GM19240 (cell line): ENCODE results near the gene FOCAD.

ENCODE experiments used
- DNase-seq: peaks from one replicate; pipeline ENCODE4 v3.0.0; 2011; ENCODE audit warnings: low spot score; ENCODE audit not compliant: insufficient read length

The FOCAD gene

GRCh38 chr9:20734275-20734674 lies 50.2 kb downstream of the FOCAD start:
- no peak for DNase-seq

DNA sequence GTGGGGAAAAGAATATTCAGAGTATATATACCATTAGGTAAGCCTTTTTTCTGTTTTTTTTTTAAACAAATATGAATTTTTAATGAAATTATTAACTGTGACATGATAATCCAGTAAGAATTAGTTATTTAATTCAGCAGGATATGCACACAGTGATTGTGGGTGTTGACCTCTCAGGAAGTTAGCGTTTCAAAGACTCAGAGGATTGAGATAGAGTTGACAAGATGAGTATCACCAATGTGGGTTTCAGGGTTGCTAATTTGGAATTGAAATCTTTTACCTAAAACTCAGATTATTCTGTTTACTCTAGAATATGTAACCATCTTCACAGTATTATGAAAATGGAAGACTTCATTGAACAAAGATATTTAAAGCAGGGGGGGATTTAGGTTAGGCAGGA lies 56.2 kb downstream of the FOCAD start:
- DNase-seq: no peak

DNA sequence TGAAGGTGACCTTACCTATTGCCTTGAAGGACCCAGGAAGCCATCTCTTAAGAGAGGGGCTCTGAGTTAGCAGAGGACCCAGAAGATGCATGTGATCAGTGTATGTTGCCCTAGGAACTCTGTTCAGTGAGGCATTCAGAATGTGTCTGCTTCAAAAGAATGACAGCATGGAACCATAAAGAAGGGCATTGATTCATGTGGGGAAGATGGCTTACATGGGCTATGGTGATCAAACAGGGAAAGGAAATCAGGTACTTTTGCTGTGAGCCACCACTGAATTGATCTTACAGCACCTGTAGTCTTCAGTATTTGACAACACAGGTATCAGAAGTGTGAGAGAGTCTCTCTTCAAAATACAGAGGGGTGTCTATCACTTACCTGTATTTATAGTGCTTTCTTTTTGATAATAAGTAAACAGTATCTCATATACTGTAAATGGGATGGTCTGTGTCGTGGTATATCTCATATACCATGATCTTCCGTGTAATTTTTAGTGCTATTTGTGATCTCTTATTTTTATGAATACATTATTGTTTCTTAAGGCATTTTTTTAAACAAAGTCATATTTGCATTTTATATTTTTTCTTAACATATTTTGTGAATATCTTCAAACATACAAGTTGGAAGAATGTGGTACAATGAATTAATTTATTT lies 57.0 kb downstream of the FOCAD start:
- no peak for DNase-seq

- no peak for DNase-seq
Measured at GRCh38 chr9:20742833-20743232, 58.8 kb downstream of the FOCAD start.

- no peak for DNase-seq
Measured at GRCh38 chr9:20744036-20744630, 60.1 kb downstream of the FOCAD start.

DNA sequence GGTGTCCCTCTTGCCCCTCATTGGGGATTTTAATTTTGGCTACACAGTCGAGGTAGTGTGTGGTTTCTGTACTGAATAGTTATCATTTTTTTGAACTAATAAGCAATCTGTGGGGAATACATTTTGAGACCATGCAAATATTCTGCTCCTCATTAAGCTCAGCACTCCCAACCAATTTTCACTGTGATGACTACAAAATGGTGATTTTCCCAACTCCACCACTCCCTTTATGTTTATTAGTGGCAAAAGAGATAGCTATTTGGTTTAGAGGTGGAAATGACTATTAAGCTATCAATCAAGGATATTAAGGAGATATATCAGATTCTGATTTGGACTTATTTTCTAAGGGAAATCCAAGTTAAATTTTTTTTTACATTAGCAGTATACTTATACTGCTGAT lies 62.9 kb downstream of the FOCAD start:
- DNase-seq: no peak

DNA sequence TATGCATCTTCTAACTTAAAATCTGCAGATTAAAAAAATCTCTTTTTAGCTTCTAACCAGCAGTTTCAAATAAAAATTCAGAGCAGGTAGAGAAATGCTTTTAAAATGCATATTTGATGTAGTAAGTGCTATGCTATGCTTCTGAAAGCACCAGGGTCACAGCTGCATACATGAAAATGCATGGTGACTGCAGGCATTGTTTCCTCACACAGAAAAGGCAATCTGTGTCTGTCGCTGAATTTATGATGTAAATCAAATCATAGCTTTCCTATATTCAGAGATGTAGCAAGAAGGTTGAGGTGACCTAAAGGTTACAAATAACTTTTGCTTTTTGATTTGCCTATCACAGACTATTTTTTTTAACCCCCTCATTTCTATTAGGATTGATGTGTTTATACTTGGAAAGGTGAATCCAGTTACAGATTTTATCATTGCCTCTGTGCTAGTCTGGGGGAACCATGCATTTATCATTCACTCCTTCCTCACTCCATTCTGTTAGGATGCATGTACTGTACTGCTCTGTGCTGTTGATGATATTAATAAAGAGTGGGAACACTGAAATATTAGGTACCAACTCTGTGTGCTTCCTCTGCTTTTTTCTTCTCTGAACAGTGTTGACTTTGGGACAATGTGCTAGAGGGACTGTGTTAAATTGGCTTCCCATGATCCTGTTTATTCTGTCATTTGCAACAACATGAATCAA lies 65.6 kb downstream of the FOCAD start:
- no peak for DNase-seq

DNA sequence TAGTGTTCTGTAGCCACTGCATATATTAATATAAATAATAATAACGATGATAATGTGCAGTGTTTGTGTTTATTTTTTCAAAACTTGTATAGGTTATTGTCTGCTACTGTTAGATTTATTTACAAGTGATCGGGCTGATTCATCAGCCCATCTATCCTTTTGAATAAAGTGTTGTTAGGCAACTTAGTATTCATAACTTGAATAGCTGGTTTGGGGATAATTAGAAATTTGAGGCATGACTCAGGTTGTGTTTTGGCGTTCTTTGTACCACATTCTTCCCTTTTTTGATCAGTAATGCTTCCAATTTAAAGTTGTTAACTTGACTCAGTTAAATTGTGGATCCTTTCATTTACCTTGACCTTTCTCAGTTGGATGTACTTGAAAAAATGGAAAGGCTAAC lies 69.7 kb downstream of the FOCAD start:
- no peak for DNase-seq

- no peak for DNase-seq
Measured at GRCh38 chr9:20754556-20754955, 70.5 kb downstream of the FOCAD start.

DNA sequence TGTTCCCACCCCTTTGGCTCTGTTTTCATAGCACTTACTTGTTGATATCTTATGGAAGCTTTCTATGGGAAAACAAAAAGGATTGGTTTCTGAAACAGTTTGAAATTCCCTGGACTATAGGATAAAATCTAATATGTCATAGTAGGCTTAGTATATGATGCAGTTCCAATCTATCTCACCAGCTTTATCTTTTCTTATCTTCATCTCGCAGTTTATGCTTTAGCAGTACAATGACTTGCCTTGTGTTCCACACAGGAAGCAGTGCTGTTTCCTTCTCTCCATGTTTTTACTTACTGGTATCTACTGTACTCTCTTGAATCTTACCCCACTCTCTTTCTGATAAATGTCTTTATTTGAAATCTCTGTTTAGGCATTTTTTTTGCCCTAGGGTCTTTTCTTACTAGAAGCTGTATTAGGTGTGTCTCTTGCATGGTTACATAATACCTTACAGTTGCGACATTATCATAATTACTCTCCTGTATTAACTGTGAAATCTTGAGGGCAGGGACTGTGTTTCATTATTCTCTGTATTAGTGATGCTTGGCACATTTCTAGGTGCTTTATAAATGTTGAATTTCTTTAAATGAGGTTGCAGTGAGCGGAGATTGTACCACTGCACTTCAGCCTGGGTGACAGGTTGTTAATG lies 76.3 kb downstream of the FOCAD start:
- DNase-seq: no peak

DNA sequence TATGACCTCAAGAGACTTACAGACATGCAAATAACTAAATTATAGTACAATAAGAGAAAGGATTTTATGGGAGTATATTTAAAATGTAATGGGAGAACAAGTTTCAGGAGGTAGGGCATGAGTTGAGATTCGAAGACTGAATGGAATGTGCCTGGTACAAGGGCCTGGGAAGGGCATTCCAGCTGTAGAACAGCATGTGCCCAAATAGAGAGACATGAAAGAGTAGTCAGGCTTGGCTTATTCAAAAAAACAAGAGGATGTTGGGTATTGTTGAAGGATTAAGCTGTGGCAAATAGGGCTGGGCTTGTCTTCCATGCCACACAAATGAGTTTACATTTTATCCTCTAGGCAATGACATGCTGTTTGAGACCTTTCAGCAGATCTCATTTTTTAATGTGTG lies 86.9 kb downstream of the FOCAD start:
- DNase-seq: no peak

DNA sequence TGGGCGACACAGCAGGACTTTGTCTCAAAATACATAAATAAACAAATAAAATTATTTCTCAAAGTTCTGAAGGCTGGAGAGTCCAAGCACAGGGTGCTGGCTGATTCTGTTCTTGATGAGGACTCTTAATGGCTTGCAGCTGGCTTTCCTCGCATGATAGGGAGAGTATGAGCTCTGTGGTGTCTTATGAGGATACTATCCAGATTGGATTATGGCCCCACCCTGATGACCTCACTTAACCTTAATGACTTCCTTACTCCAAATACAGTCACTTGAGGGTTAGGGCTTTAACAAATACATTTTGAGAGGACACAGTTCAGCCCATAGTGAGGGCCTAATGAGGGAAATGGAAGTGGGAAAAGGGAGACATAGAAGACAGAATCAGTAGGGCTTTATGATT lies 87.7 kb downstream of the FOCAD start:
- DNase-seq: no peak

- DNase-seq: no peak
Measured at GRCh38 chr9:20775683-20776082, 91.6 kb downstream of the FOCAD start.

GRCh38 chr9:20781092-20781491 lies 97.0 kb downstream of the FOCAD start:
- no peak for DNase-seq

DNA sequence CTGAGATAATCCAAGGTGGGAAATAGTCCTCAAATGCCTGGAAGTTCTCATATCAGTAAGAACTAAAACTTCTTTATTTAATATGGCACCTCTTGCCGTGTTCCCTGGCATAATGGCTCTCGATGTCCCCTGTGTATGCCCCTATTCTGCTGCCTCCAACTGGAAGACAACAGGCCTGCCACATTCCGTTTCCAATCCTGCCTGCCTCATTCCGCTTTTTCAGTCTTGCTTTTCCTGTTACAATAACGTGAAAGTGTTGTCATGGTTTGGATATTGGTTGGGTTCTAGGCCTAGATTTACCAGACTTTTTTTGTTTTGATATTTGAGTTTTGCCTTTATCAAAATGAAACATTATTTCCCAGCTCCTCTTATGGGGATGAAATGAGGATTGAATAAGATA lies 98.2 kb downstream of the FOCAD start:
- no peak for DNase-seq

- DNase-seq: no peak
Measured at GRCh38 chr9:20783057-20784038, 99.3 kb downstream of the FOCAD start.

DNA sequence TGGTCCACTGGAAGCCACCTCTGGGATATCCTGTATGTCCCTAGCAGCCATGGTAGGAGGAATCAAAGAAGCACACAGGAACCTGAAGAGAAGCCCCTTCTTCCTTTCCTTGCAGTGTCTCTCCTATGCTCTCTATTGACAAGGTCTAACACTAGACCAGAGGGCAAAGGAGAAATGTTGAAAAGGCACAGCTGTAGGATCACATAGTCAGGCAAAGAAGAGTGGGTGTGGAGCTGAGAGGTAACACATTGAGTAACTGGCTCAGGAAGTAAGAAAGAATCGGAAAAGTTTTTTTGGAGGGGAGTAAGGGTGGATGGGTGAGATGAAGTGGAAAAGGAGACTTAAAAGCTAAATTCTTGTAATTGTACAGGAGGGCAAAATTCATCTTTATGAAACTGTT lies 100.1 kb downstream of the FOCAD start:
- DNase-seq: no peak

- no peak for DNase-seq
Measured at GRCh38 chr9:20786807-20787206, 102.7 kb downstream of the FOCAD start.

GRCh38 chr9:20788526-20789451 lies 104.7 kb downstream of the FOCAD start:
- DNase-seq: no peak

GRCh38 chr9:20790721-20791120 lies 106.7 kb downstream of the FOCAD start:
- DNase-seq: no peak
